ENCODE results near the gene AIP. TPM values are rescaled to one million over a fixed set of nuclear protein-coding genes. Genes with fewer than 3 reads are reported as not detected.

The AIP gene
- total RNA-seq, 1 experiment from 2014 or later = 35.6 TPM

- no peaks in the 10 kb centered on the region; the same call in 1 of the 2 replicates for H3K4me1 ChIP-seq (ENCODE audit: insufficient read depth, low read length)
- H3K4me1 Mint-ChIP-seq = peaks cover 4 to 10% of the 10 kb centered on the region in 2 experiments
- no peak overlapping the region for H4K5ac ChIP-seq (ENCODE audit: insufficient read length, low read depth, low read length)
- no peak overlapping the region for H4K91ac ChIP-seq (ENCODE audit: insufficient read length, low read depth, low read length)
- no peaks in the 10 kb centered on the region for H3K27me3 ChIP-seq (ENCODE audit: insufficient read depth, low read length)
- H3K4ac ChIP-seq (ENCODE audit: low read depth, low read length) = no peak overlapping the region
- no peaks in the 10 kb centered on the region for H3K79me1 ChIP-seq (ENCODE audit: insufficient read depth, low read depth, low read length, poor library complexity, severe bottlenecking)
- no CpG with 5 or more reads among the region's 6 CpGs for WGBS (ENCODE audit: extremely low coverage, insufficient read length, low lambda C conversion rate)
- peak overlapping the region; percentile 30 to 78 (median 69); a peak in 4 of 7 replicates for H3K27ac Mint-ChIP-seq
- H3K27me3 Mint-ChIP-seq (ENCODE audit: low read depth) = no peaks in the 10 kb centered on the region; the same call in 1 of the 2 replicates
- peak overlapping the region in 1 of 2 experiments; percentile 25; a peak in 1 of 5 replicates for H3K4me3 Mint-ChIP-seq
- no peak overlapping the region for H3K23ac ChIP-seq (ENCODE audit: insufficient read length, low read depth, low read length)
- no peak overlapping the region for H4K8ac ChIP-seq (replicated peaks; ENCODE audit: insufficient read length, low read depth, low read length)
- DNase-seq = peak; percentile 85
- H3K4me2 ChIP-seq (ENCODE audit: insufficient read depth, insufficient read length, low read length) = no peak overlapping the region
- H2BK120ac ChIP-seq (ENCODE audit: low read depth, low read length, poor library complexity, severe bottlenecking) = no peak overlapping the region
- H2AFZ ChIP-seq (ENCODE audit: low read length) = no peak overlapping the region
- peak overlapping the region; percentile 15 for H3K18ac ChIP-seq (ENCODE audit: insufficient read length, low read depth, low read length)
- TF ChIP-seq, protein P1, sequence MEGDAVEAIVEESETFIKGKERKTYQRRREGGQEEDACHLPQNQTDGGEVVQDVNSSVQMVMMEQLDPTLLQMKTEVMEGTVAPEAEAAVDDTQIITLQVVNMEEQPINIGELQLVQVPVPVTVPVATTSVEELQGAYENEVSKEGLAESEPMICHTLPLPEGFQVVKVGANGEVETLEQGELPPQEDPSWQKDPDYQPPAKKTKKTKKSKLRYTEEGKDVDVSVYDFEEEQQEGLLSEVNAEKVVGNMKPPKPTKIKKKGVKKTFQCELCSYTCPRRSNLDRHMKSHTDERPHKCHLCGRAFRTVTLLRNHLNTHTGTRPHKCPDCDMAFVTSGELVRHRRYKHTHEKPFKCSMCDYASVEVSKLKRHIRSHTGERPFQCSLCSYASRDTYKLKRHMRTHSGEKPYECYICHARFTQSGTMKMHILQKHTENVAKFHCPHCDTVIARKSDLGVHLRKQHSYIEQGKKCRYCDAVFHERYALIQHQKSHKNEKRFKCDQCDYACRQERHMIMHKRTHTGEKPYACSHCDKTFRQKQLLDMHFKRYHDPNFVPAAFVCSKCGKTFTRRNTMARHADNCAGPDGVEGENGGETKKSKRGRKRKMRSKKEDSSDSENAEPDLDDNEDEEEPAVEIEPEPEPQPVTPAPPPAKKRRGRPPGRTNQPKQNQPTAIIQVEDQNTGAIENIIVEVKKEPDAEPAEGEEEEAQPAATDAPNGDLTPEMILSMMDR (conservative IDR thresholded peaks at IDR 0.05) = no peak
- no peaks in the 10 kb centered on the region for H3K79me2 ChIP-seq (ENCODE audit: insufficient read depth, low read length)
- no peaks in the 10 kb centered on the region for H3K23me2 ChIP-seq (ENCODE audit: insufficient read length, low read depth, low read length, poor library complexity, severe bottlenecking)
- H2BK5ac ChIP-seq (ENCODE audit: insufficient read length, low read length) = no peak overlapping the region
- H2BK20ac ChIP-seq (ENCODE audit: low read depth, low read length, poor library complexity, severe bottlenecking) = no peak overlapping the region
- H2BK12ac ChIP-seq (ENCODE audit: insufficient read length, low read depth, low read length) = no peak overlapping the region
- H3K56ac ChIP-seq (ENCODE audit: insufficient read length, low read depth, low read length) = no peak overlapping the region
- H3K9me3 ChIP-seq (ENCODE audit: control insufficient read depth, low read depth, low read length) = no peaks in the 10 kb centered on the region
- H2AK5ac ChIP-seq (ENCODE audit: insufficient read length, low read length) = no peak overlapping the region
- no peak overlapping the region for H2BK15ac ChIP-seq (ENCODE audit: low read depth, low read length)
- no peak overlapping the region for H3K9ac ChIP-seq (ENCODE audit: extremely low read depth, insufficient read length, low read length)
- peak overlapping the region; percentile 20; the same call in 1 of the 2 replicates for H3K14ac ChIP-seq (ENCODE audit: insufficient read depth, low read length)
- H3T11ph ChIP-seq (ENCODE audit: low read length) = no peak overlapping the region
- peak overlapping the region; percentile 6 for H3K27ac ChIP-seq (ENCODE audit: insufficient read length, low read depth, low read length)
- peaks cover 12 to 53% (median 49%) of the 10 kb centered on the region in 3 experiments; a peak in 6 of 7 replicates for H3K36me3 Mint-ChIP-seq (ENCODE audit: insufficient read depth in 1 of 3, low read depth in 3 of 3)
- H3K9me3 Mint-ChIP-seq = no peaks in the 10 kb centered on the region
- no peaks in the 10 kb centered on the region for H4K20me1 ChIP-seq (ENCODE audit: control insufficient read depth, insufficient read depth, insufficient read length)
Observed at GRCh38 chr11:67436459-67437081, 46.3 kb upstream of the AIP start.

All from H9 (cell line).